OCI-M1 (cell line): ENCODE results near the gene CDHR3.
A peak's percentile ranks its signal among the peaks of the same experiment; 100 is the strongest.
"Not testable (repeated sequence)": the region's sequence is repeated elsewhere in the genome, so short reads cannot be mapped to it uniquely, and the experiment has no call there.

ENCODE experiments used
- DNase-seq: peaks from one replicate; lab custom pipeline; 2025; lab: John Stamatoyannopoulos, UW

CDHR3 gene

GRCh38 chr7:105958012-105958411, 5.1 kb upstream of the CDHR3 start:
- DNase-seq: no peak

- DNase-seq: no peak
Measured at GRCh38 chr7:105962353-105962752, 711 bp upstream of the CDHR3 start.

- DNase-seq: no peak
Measured at GRCh38 chr7:105971845-105972244, 8.8 kb downstream of the CDHR3 start.

GRCh38 chr7:105972276-105972675, 9.2 kb downstream of the CDHR3 start:
- DNase-seq: no peak

GRCh38 chr7:105974471-105974870, 11.4 kb downstream of the CDHR3 start:
- DNase-seq: no peak

GRCh38 chr7:105975770-105976417, 12.8 kb downstream of the CDHR3 start:
- no peak for DNase-seq

- DNase-seq: no peak
Measured at GRCh38 chr7:105976868-105977267, 13.8 kb downstream of the CDHR3 start.

GRCh38 chr7:105978035-105978434, 15.0 kb downstream of the CDHR3 start:
- DNase-seq: no peak

- DNase-seq: no peak
Measured at GRCh38 chr7:105978974-105979373, 15.9 kb downstream of the CDHR3 start.

- no peak for DNase-seq
Measured at GRCh38 chr7:105979405-105979804, 16.3 kb downstream of the CDHR3 start.

GRCh38 chr7:105980645-105981396, 17.8 kb downstream of the CDHR3 start:
- no peak for DNase-seq

GRCh38 chr7:105982388-105982787, 19.3 kb downstream of the CDHR3 start:
- DNase-seq: no peak

- DNase-seq: not testable (repeated sequence)
Measured at GRCh38 chr7:105984808-105985207, 21.7 kb downstream of the CDHR3 start.

- DNase-seq: no peak
Measured at GRCh38 chr7:105985229-105985628, 22.2 kb downstream of the CDHR3 start.

GRCh38 chr7:105985672-105986215, 22.7 kb downstream of the CDHR3 start:
- no peak for DNase-seq

- DNase-seq: no peak
Measured at GRCh38 chr7:105987046-105987445, 24.0 kb downstream of the CDHR3 start.

- DNase-seq: no peak
Measured at GRCh38 chr7:105988276-105988675, 25.2 kb downstream of the CDHR3 start.

- DNase-seq: no peak
Measured at GRCh38 chr7:105989191-105989590, 26.1 kb downstream of the CDHR3 start.

GRCh38 chr7:105989686-105990085, 26.6 kb downstream of the CDHR3 start:
- no peak for DNase-seq

GRCh38 chr7:105990141-105990540, 27.1 kb downstream of the CDHR3 start:
- DNase-seq: no peak

GRCh38 chr7:105990727-105991453, 27.8 kb downstream of the CDHR3 start:
- DNase-seq: peak; percentile 16

GRCh38 chr7:105992905-105993304, 29.8 kb downstream of the CDHR3 start:
- no peak for DNase-seq
